ENCODE measurements around the gene NLRP4. TPM values are rescaled to one million over a fixed set of nuclear protein-coding genes. Genes with fewer than 3 reads are reported as not detected.
"Not testable (repeated sequence)": the region's sequence is repeated elsewhere in the genome, so short reads cannot be mapped to it uniquely, and the experiment has no call there.

NLRP4 gene
- total RNA-seq, 1 experiment from 2014 or later, result 0.55 TPM

DNA sequence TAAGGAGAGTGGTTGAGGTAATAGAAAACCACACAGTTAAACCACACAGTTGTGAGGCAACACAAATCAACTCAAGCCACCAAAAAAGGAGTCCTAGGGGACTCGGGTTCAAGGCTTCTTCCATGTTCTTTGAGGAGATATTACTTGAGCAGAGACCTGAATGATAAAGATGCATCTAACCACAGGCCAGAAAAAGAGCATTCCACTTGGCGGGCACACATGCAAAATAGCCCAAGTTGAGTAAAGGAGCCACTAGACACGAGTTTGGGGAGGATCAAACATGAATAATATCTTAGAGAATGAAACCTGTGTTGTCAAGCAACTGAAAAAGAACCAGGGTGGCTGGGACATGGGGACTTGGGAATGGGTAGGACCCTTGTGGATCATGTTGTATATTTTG, 30.2 kb downstream of the NLRP4 start:
- DNase-seq (ENCODE audit: low read depth, low spot score), result no peak
- in situ Hi-C loops (cut with HindIII; ENCODE audit: low pct_unique_long_range_greater_than_20kb, low sequenced_read_pairs), result no loop called here

DNA sequence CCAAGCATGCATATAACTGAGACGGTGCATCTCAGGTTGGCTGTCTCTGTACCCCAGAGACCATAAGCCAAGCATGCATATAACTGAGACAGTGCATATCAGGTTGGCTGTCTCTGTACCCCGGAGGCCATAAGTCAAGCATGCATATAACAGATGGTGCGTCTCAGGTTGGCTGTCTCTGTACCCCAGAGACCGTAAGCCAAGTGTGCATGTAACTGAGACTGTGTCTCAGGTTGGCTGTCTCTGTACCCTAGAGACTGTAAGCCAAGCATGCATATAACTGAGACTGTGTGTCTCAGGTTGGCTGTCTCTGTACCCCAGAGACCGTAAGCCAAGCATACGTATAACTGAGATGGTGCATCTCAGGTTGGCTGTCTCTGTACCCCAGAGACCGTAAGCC, 30.8 kb downstream of the NLRP4 start:
- no peak for DNase-seq (ENCODE audit: low read depth, low spot score)
- in situ Hi-C loops (cut with HindIII; ENCODE audit: low pct_unique_long_range_greater_than_20kb, low sequenced_read_pairs), result no loop called here

DNA sequence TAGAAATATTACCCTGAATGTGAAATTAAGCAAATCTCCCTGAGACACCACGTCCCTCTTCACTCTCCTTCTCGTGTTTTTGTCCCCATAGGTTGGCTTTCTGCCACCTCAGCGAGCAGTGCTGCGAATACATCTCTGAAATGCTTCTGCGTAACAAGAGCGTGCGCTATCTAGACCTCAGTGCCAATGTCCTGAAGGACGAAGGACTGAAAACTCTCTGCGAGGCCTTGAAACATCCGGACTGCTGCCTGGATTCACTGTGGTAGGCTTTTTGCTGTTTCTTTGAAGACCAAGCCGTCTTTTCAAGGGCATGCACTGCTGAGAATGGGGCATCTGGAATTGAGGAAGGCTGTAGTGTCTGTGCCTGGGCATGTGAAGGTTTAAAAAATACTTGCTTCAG, 34.4 kb downstream of the NLRP4 start:
- in situ Hi-C loops (cut with HindIII; ENCODE audit: low pct_unique_long_range_greater_than_20kb, low sequenced_read_pairs), result no loop called here
- no peak for DNase-seq (ENCODE audit: low read depth, low spot score)

DNA sequence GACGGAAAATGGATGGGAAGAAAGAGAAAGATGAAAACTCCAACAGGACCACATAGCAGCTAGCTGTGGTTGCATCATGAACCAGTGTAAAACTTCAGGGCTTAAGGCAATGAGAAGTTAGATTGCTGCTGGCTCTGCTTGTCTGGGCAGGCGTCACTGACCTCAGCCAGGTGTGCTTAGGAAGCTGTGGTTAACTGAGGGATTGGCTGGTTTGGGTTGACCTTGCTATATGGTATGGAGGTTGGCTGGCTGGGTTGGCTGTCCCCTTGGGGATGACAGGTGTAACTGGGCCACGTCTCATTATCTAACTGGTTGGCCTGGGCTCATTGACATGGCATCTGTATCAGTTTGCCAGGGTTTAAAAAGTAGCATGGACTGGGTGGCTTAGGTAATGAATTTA, 40.9 kb downstream of the NLRP4 start:
- in situ Hi-C loops (cut with HindIII; ENCODE audit: low pct_unique_long_range_greater_than_20kb, low sequenced_read_pairs), result no loop called here
- no peak for DNase-seq (ENCODE audit: low read depth, low spot score)

DNA sequence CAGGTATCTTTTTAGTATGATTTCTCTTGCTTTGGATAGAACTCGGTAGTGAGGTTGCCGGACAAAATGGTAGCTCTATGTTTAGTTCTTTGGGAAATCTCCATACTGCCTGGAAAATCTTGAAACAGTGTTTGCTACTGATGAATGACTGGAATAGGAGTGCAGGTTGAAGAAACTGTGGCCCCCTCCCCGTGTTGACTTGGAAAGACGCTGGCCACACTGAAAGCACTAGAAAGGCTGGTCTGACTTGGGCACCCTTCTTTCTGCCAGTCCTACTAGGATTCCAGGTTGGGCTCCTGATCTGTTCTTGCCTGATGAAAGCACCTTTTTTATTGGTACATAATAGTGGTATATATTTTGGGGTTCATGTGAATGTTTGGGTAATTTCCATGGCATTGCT, 46.3 kb downstream of the NLRP4 start:
- no peak for DNase-seq (ENCODE audit: low read depth, low spot score)
- in situ Hi-C loops (cut with HindIII; ENCODE audit: low pct_unique_long_range_greater_than_20kb, low sequenced_read_pairs), result no loop called here

DNA sequence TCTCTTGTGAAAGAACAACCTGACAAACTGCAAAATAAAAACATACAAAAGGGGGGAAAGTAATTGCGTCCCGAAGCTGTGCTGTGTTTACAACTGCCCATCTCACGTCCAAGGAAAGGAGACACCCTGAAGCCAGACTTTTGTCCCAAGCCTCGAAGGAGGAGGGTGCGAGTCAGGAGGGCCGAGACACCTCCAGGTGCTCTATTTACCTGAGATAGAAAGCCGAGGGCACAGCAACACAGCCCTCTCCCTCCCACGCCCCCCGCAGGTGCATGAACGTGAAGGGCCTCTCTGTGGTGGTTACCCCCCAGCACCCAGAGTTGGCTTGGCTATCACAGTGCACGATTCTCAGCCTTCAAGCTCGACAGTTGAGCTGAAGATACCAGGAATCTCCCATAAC, 62.6 kb downstream of the NLRP4 start:
- in situ Hi-C loops (cut with HindIII; ENCODE audit: low pct_unique_long_range_greater_than_20kb, low sequenced_read_pairs), result no loop called here
- no peak for DNase-seq (ENCODE audit: low read depth, low spot score)

DNA sequence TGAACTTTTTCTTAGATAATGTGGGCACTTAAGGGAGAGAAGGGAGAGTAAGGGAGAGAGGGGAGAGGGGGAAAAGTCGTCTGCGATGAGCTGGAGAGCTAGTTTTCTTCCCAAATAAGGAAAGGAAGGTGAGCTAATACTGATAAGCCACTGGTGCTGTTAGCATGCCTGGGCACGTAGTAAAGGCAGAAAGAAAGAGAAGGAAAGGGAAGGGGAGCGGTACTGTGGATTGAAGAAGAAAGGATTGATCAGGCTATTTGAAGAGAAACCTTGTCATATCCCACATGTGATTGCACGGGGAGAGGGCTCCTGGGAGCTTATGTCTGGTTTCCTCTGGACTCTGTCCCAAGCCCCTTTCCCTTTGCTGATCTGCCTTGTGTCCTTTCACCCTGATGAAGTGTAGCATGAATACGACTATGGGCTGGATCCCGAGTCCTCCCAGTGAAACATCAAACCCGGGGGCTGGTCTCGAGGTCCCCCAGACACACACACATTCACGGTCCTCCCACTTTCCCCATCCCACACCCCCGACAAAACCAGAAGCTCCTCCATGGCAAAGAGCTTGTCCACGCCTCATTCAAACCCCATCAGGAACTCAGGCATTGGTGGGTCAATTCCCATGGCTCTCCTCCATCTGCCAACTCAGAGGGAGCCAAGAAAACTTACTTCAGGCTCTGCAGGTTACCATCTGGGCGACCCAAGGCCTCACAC, 65.2 kb downstream of the NLRP4 start:
- in situ Hi-C loops (cut with HindIII; ENCODE audit: low pct_unique_long_range_greater_than_20kb, low sequenced_read_pairs), result no loop called here
- no peak for DNase-seq (ENCODE audit: low read depth, low spot score)

DNA sequence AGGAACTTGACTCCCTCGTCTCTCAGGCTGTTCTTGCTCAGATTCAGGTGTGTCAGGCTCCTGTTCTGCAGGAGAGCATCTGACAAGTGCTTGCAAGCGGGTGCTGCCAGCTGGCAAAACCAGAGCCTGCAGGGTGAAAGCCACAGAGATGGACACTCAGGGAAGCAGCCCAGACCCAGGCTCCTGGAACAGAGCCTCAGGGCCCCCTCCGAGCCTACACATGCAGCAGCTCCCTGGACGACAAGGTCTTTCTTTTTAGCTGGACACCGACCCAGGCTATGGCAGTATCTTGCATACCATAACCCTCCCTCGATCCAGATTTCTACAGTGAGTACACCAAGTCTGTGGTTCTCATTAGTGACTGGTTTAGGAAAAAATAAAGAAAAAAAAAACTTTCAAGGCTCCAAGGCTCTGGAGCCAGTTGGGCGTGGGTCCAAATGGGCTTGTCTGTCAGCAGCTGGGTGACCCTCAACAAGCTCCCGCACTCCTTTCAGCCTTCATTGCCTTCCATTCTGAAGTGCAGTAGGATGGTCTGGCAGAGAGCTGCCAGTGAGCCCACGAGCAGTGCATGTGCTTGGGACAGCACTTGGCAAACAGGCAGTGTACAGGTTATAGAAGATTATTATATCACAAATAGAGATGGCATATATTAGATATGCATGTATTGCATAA, 65.9 kb downstream of the NLRP4 start:
- no peak for DNase-seq (ENCODE audit: low read depth, low spot score)
- in situ Hi-C loops (cut with HindIII; ENCODE audit: low pct_unique_long_range_greater_than_20kb, low sequenced_read_pairs), result no loop called here

DNA sequence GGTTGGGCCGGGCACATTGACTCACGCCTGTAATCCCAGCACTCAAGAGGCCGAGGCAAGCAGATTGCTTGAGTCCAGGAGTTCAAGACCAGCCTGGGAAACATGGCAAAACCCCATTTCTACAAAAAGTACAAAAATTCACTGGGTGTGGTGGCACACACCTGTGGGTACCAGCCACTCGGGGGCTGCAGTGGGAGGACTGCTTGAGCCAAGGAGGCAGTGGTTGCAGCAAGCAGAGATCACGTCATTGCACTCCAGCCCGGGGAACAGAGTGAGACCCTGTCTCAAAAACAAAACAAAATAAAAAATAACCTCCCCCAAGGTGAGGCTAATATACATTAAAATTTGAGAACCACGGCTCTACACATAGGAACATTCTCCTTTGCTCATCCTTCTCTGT, 70.9 kb downstream of the NLRP4 start:
- no peak for DNase-seq (ENCODE audit: low read depth, low spot score)
- in situ Hi-C loops (cut with HindIII; ENCODE audit: low pct_unique_long_range_greater_than_20kb, low sequenced_read_pairs), result no loop called here

DNA sequence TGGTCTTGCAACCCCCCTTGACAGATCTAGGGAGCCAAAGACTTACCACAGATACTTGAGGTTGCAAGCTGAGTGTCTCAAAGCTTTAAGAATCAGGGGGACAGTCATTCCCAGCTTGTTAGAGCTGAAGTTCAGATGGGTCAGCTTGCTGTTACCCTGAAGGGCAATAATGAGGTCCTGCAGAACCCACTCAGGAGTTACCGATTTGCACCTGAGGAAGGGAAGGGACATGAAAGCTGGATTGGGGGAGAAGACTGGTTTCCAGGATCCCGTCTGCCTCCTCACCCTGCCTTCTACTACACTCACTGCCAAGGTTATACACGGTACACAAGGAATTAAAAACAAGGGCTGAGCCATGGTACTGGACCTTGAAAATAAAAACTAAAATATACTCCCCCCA, 71.4 kb downstream of the NLRP4 start:
- in situ Hi-C loops (cut with HindIII; ENCODE audit: low pct_unique_long_range_greater_than_20kb, low sequenced_read_pairs), result no loop called here
- no peak for DNase-seq (ENCODE audit: low read depth, low spot score)

DNA sequence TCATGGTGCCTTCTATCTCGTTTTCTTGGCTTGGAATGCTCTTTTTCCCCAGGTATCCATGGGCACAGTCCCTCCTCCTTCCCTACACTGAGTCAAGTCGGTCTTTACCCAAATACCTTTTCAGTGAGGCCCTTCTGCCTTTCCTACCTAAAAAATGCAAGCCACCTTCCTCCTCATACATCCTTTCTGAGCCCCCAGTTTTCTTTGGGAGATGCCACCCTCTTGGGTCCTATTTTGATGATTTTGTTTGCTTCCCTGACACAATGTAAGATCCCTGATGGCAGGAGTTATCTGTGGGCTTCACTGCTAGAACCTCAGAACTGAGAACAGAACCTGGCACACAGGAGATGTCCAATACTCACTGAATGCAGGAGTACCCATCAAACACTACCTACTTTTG, 73.5 kb downstream of the NLRP4 start:
- in situ Hi-C loops (cut with HindIII; ENCODE audit: low pct_unique_long_range_greater_than_20kb, low sequenced_read_pairs), result no loop called here
- DNase-seq (ENCODE audit: low read depth, low spot score), result no peak

DNA sequence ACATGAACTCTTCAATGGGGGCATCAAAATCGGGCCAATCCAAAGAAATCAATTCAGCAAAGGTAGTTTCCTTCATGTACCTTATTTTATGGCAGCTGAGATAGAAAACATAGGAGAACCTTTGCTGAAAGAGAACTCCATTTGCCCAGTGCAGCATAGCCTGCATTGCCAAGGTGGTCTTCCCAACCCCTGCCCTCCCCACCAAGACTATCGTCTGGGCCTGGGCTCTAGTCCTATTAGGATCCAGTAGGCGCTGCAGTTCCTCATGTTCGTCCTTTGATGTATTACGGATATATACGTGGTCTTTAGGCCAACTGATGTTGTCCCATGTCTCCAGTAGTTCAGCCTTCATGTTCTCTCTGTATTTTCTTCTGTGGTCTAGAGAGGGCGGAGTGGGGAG, 76.6 kb downstream of the NLRP4 start:
- in situ Hi-C loops (cut with HindIII; ENCODE audit: low pct_unique_long_range_greater_than_20kb, low sequenced_read_pairs), result no loop called here
- no peak for DNase-seq (ENCODE audit: low read depth, low spot score)

DNA sequence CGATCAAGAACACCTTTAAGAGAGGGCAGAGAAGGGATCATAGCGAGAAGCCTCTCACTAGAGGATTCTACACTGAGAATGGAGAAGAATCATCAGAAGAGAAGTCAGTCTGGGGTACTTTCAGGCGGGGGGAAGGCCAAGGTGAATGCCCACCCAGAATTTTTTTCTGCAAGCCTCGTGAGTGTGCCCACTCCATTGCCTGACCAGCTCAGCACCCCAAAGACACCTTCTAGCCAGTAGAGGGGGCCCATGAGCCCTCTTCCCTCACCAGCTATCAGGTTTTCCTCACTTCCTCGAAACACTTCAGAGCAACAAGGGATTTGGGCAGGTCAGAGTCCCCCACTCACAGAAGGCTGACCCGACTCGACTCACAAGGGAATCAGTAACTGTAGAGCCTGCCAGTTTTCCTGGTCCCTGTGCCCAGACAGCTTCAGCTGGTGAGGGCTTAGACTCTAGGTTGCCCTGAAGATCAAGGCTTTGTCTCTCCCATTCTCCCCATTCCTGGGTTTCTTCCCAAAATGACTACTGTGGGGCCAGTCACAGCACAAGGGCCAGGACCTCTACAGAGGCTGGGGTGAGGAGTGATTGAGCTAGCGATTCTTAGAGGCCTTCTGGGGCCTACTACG, 77.4 kb downstream of the NLRP4 start:
- DNase-seq (ENCODE audit: low read depth, low spot score), result peak; percentile 10
- in situ Hi-C loops (cut with HindIII; ENCODE audit: low pct_unique_long_range_greater_than_20kb, low sequenced_read_pairs), result no loop called here

DNA sequence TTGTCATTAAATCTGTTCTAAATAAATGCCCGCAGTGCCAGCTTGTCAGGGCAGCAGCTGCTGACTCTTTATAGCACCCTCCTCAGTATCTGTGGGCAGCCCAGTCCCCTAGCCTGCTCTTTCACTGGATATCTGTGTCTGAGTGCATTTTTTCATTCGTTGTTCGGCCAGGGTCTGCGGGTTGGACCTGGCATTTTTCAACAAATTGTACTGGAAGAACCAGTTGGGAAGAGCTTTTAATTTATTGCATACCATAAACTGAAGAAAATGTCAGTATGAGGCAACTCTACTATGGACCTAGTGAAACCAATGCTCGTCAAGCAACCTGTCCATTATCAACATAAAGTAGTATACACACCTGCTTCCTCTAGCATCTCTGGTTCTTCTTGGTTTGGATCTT, 87.2 kb downstream of the NLRP4 start:
- no peak for DNase-seq (ENCODE audit: low read depth, low spot score)
- in situ Hi-C loops (cut with HindIII; ENCODE audit: low pct_unique_long_range_greater_than_20kb, low sequenced_read_pairs), result no loop called here

DNA sequence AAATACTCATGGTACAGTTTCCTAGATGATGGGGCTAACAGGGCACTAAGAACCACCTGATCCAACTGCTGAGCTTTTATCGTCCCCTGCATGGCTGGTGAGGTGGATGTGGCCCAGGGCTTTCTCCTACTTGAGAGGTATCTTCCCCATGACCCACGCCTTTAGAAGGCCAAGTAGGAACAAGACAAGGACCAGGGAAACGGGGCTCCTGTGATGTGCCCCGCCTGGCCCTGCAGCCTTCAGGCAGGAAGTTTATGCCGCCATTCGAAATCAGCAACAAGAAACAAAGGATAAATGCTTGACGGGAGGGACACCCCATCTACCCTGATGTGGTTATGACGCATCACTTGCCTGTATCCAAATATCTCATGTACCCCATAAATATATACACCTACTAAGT, 91.7 kb downstream of the NLRP4 start:
- in situ Hi-C loops (cut with HindIII; ENCODE audit: low pct_unique_long_range_greater_than_20kb, low sequenced_read_pairs), result no loop called here
- no peak for DNase-seq (ENCODE audit: low read depth, low spot score)

DNA sequence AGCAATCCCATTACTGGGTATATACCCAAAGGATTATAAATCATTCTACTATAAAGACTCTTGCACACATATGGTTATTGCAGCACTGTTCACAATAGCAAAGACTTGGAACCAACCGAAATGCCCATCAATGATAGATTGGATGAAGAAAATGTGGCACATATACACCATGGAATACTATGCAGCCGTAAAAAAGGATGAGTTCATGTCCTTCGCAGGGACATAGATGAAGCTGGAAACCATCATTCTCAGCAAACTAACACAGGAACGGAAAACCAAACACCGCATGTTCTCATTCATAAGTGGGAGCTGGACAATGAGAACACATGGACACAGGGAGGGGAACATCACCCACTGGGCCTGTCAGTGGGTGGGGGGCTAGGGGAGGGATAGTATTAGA, 92.9 kb downstream of the NLRP4 start:
- DNase-seq (ENCODE audit: low read depth, low spot score); in situ Hi-C loops (cut with HindIII; ENCODE audit: low pct_unique_long_range_greater_than_20kb, low sequenced_read_pairs): not testable (repeated sequence)

DNA sequence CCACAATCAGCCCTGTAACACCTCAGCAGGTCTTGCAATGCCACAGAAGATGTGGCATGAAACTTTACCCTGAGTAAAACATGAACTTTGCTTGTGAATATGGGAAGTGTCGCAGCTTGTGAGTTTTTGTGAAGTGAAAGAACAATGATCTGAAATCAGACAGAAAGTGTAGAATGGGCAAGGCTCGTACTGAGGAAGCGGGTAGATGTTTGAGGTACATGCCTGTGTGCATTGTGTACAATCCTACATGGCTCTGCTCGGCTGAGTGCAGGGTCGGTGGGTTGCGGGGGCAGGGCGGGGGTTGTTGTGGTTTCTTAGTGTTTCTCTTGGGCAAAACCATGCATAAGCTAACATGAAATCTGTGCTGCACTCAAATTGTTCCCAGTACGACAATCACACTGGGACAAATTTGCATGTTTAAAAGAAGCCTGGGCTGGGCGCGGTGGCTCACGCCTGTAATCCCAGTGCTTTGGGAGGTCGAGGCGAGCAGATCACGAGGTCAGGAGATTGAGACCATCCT, 94.7 kb downstream of the NLRP4 start:
- in situ Hi-C loops (cut with HindIII; ENCODE audit: low pct_unique_long_range_greater_than_20kb, low sequenced_read_pairs), result no loop called here
- no peak for DNase-seq (ENCODE audit: low read depth, low spot score)

Data from SK-MEL-5 (cell line).